Subcutaneous abdominal adipose tissue (tissue), 5 donors: Measurements from ENCODE around the gene ANKRD33.
A peak's percentile ranks its signal among the peaks of the same experiment; 100 is the strongest.

Source experiments
- H3K27ac ChIP-seq: one replicate; pipeline ENCODE4 v1.7.0; 2013; ENCODE audit warnings: low read depth, mild to moderate bottlenecking, inconsistent platforms, low read length, moderate library complexity
- H3K27me3 ChIP-seq, 5 donors: one replicate each; pipeline ENCODE4 v1.7.0; 2013; ENCODE audit warnings: low read length in 5 of 5, inconsistent platforms in 1 of 5; ENCODE audit not compliant: control insufficient read depth in 5 of 5, insufficient read depth in 4 of 5
- H3K36me3 ChIP-seq, 5 donors: one replicate each; pipeline ENCODE4 v1.7.0; 2013; ENCODE audit warnings: low read length in 5 of 5; ENCODE audit not compliant: control insufficient read depth in 5 of 5, insufficient read depth in 5 of 5
- H3K4me1 ChIP-seq, 5 donors: one replicate each; pipeline ENCODE4 v1.7.0; 2013; ENCODE audit warnings: low read length in 5 of 5, mild to moderate bottlenecking in 3 of 5, moderate library complexity in 1 of 5; ENCODE audit not compliant: control insufficient read depth in 5 of 5, insufficient read depth in 5 of 5
- H3K4me3 ChIP-seq, 5 donors: one replicate each; pipeline ENCODE4 v1.7.0; 2013; ENCODE audit warnings: low read length in 5 of 5, low read depth in 1 of 5
- H3K9ac ChIP-seq, 5 donors: one replicate each; pipeline ENCODE4 v1.7.0; 2013; ENCODE audit warnings: low read length in 5 of 5, mild to moderate bottlenecking in 4 of 5, moderate library complexity in 3 of 5
- H3K9me3 ChIP-seq, 5 donors: one replicate each; pipeline ENCODE4 v1.7.0; 2013; ENCODE audit warnings: low read length in 5 of 5; ENCODE audit not compliant: control insufficient read depth in 5 of 5
- donor health status: healthy.
- donor health status: healthy.
- donor health status: healthy.
- donor health status: healthy.
- donor health status: healthy.

The ANKRD33 gene

DNA sequence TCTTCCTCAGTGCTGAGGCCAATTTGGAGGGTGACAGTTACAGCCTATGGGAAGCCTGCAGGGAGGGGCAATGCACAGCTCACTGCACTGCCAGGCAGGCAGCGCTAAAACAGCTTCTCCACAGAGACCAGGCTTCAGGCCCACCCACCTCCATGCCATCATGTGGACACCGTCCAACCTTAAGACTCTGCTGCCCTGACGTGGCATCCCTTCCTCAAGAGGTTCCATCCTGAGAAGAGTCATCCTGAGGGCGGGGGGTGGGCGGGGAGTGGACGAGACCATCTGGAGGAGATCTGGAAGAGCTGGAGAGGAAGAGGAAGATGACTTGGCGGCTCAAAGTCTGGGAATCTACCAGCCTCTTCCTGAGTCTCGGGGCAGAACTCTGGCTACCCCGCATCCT lies 11.0 kb downstream of the ANKRD33 start:
- Histone ChIP-seq H3K4me1 (peaks cover 0 to 47% (median 21%) of the 10 kb centered on the region in 5 donors), H3K9me3 (no peaks in the 10 kb centered on the region), H3K4me3 (no peak overlapping the region), H3K36me3 (no peaks in the 10 kb centered on the region), H3K9ac (no peak overlapping the region), H3K27me3 (peaks cover 0 to 6% (median 0%) of the 10 kb centered on the region in 5 donors), H3K27ac (no peak overlapping the region)

DNA sequence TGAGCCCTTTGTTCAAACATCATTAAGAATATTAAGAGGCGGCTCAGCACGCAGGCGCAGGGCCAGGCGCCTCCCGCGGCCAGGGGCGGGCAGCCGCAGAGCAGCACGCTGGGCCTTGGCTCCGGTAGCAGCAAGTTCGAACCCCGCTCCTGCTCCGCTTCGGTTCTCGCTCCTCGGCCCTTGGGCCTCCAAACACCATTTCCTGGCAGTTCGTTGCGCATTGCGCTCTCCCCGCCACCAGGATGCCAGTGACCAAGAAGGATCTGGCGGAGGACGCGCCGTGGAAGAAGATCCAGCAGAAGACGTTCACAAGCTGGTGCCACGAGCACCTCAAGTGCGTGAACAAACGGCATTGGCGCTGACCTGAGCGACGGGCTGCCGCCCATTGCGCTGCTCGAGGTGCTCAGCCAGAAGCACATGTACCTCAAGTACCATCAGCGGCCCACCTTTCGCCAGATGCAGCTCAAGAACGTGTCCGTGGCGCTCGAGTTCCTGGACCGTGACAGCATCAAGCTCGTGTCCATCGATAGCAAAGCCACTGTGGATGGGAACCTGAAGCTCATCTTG lies 12.5 kb downstream of the ANKRD33 start:
- no peak overlapping the region for H3K4me3 ChIP-seq
- H3K9ac ChIP-seq: no peak overlapping the region
- H3K9me3 ChIP-seq: no peaks in the 10 kb centered on the region
- peaks cover 8 to 50% (median 23%) of the 10 kb centered on the region in 5 donors for H3K4me1 ChIP-seq
- H3K36me3 ChIP-seq: no peaks in the 10 kb centered on the region
- no peak overlapping the region for H3K27ac ChIP-seq
- H3K27me3 ChIP-seq: peaks cover 0 to 6% (median 0%) of the 10 kb centered on the region in 5 donors

DNA sequence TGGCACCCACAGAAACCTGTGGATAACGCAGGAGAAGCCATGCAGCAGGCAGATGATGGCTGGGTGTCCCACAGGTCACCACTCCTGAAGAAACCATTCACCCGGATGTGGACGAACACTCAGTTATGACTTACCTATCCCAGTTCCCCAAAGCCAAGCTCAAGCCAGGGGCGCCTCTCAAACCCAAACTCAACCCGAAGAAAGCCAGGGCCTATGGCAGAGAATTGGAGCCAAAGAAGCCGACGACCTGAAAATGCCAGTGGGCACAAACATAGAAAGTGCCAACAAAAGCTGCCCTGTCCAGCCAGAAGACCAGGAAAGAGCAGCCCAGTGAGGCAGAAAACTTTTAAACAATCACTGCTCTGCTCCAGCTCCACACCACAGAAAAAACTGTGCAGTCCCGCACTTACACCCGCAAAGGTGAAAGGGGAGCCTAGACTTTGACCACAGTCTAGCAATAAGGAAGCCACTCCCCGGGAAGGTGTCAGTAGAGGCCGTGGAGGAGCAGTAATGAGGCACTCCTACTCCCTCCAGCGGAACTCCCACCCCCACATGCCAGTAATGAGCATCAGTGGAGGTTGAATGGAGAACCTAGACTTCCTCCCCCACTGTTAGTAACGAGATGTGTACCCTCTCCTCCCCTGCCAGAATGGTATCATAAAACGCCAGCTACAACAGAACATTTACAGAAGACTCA lies 13.4 kb downstream of the ANKRD33 start:
- H3K27me3 ChIP-seq: peaks cover 0 to 6% (median 0%) of the 10 kb centered on the region in 5 donors
- no peaks in the 10 kb centered on the region for H3K9me3 ChIP-seq
- peaks cover 17 to 50% (median 31%) of the 10 kb centered on the region in 5 donors for H3K4me1 ChIP-seq
- H3K9ac ChIP-seq: no peak overlapping the region
- no peaks in the 10 kb centered on the region for H3K36me3 ChIP-seq
- H3K4me3 ChIP-seq: no peak overlapping the region
- H3K27ac ChIP-seq: no peak overlapping the region

DNA sequence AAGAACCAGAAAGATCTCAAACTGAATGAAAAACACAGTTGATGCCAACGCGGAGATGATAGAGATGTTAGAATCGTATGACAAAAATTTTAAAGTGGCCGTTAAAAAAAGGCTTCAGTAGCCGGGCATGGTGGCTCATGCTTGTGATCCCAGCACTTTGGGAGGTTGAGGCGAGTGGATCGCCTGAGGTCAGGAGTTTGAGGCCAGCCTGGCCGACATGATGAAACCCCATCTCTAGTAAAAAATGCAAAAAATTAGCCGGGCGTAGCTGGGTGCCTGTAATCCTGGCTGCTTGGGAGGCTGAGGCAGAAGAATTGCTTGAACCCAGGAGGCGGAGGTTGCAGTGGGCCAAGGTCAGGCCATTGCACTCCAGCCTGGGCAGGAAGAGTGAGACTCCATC lies 14.0 kb downstream of the ANKRD33 start:
- Histone ChIP-seq H3K9ac (no peak overlapping the region), H3K4me3 (no peak overlapping the region), H3K27me3 (peaks cover 0 to 9% (median 0%) of the 10 kb centered on the region in 5 donors), H3K27ac (no peak overlapping the region), H3K4me1 (peaks cover 18 to 49% (median 31%) of the 10 kb centered on the region in 5 donors), H3K9me3 (no peaks in the 10 kb centered on the region), H3K36me3 (no peaks in the 10 kb centered on the region)

DNA sequence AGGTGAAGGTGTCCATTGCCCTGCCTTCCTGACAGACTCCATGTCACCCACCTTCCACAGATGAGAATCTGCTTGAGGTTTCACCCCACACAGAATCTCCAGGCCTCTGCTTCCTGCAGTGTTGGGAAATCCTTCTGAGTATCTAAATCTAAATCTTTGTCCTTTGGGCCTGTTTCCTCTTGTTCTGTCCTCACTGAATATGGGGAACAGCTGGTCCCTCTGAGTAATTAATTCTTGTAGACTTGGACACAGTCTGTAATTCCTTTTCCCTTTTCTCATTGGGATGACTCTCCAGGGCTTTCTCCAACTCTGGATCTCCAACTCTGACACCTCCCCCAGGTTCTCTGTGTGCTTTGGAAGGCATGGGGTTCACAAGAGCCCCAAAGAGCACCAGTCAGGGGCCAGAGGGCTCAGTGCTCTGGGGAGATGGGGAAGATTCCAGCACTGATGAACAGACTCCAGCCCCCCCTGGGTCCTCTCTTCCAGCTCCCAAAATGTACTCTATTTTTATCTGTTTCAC lies 17.1 kb downstream of the ANKRD33 start:
- Histone ChIP-seq H3K9ac (peak overlapping the region in 4 of 5 donors; percentile 33 to 63 (median 43)), H3K27ac (peak overlapping the region; percentile 93), H3K9me3 (no peaks in the 10 kb centered on the region), H3K4me3 (peak overlapping the region in 2 of 5 donors; percentile 17 to 27), H3K4me1 (peaks cover 15 to 56% (median 34%) of the 10 kb centered on the region in 5 donors), H3K27me3 (peaks cover 0 to 11% (median 0%) of the 10 kb centered on the region in 5 donors), H3K36me3 (no peaks in the 10 kb centered on the region)

DNA sequence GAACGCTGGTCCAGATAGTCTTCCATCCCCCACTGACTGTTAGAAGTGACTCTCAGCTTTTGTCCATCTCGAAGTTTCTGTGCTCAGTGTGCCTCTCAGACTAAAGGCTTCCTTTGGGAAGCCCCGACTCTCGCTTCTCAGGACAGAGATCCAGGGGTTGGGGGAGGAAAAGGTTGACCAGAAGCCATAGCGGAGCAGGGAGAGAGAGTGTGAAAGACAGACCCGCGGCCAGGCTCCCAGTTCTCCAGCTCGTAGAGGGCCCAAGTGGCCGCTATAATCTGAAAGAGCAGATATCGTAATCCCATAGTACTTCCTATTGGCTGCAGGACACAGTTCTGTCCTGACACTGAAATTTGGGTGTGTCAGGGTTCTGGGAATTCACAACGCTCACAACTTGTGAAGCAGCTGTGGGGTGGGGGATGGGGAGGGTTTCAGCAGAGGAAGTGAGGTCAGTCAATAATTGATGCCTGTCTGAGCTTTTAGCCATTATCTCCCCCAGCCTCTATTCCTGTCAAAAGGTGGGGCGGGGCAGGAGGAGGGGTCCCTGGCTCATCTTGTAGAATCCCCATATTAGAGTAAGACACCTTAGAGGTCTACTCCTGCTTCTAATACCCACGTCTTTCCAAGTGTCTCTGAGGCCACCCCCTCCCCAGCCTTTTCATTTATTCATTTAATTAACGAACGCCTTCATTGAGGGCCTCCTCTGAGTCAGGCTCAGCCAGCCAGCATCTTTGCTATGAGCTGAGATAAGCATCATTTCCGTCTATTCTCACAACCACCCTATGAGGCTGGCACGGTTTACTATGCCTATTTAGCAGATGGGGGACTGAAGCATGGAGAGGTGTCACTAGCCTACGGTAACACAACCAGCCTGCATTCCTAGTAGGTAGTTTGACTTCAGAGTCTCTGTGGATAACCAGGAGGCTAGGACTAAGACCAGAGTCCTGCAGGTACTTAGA lies 17.8 kb downstream of the ANKRD33 start:
- H3K4me3 ChIP-seq: peak overlapping the region in 3 of 5 donors; percentile 75 to 88 (median 84)
- H3K27ac ChIP-seq: peak overlapping the region; percentile 93
- peak overlapping the region in 4 of 5 donors; percentile 33 to 63 (median 43) for H3K9ac ChIP-seq

DNA sequence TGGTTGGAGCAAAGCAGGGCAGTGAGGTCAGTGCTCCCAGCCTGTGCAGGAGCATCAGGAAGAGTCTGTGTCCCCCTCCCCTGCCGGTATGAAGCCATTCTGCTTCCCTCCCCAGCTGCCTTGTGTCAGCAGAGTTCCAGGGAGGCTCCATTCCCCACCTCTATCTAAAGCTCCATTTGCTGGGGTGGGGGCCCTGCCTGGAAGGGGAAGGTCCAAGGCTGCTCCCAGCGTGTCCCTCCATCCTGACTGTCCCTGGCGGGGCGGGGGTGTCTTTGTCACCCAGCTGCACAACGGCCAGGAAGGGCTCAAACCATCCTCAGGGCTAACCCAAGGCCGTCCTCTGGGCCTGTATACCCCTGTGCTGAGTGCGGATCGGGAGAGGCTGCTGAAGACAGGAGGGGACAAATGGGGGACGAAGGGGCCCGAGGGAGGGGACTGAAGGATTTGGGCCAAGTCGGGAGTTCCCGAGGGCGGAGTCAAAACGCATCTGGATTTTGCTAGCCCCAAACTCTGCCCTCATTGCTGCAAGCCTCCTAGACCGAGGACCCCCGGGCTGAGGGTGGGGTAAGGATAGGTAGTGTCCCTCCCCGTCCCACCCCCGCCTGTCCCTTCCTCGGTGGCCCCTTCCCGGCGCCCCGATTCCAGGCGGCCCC lies 18.7 kb downstream of the ANKRD33 start:
- Histone ChIP-seq H3K4me3 (peak overlapping the region in 4 of 5 donors; percentile 64 to 88 (median 80)), H3K27me3 (peaks cover 0 to 11% (median 0%) of the 10 kb centered on the region in 5 donors), H3K9ac (peak overlapping the region in 1 of 5 donors; percentile 43), H3K4me1 (peaks cover 30 to 72% (median 49%) of the 10 kb centered on the region in 5 donors), H3K9me3 (no peaks in the 10 kb centered on the region), H3K27ac (peak overlapping the region; percentile 93), H3K36me3 (no peaks in the 10 kb centered on the region)

More for the DNA sequence above, 17.8 kb downstream of the ANKRD33 start:
- Histone ChIP-seq H3K4me1 (peaks cover 22 to 64% (median 41%) of the 10 kb centered on the region in 5 donors), H3K27me3 (peaks cover 0 to 11% (median 0%) of the 10 kb centered on the region in 5 donors), H3K9me3 (no peaks in the 10 kb centered on the region), H3K36me3 (no peaks in the 10 kb centered on the region)

DNA sequence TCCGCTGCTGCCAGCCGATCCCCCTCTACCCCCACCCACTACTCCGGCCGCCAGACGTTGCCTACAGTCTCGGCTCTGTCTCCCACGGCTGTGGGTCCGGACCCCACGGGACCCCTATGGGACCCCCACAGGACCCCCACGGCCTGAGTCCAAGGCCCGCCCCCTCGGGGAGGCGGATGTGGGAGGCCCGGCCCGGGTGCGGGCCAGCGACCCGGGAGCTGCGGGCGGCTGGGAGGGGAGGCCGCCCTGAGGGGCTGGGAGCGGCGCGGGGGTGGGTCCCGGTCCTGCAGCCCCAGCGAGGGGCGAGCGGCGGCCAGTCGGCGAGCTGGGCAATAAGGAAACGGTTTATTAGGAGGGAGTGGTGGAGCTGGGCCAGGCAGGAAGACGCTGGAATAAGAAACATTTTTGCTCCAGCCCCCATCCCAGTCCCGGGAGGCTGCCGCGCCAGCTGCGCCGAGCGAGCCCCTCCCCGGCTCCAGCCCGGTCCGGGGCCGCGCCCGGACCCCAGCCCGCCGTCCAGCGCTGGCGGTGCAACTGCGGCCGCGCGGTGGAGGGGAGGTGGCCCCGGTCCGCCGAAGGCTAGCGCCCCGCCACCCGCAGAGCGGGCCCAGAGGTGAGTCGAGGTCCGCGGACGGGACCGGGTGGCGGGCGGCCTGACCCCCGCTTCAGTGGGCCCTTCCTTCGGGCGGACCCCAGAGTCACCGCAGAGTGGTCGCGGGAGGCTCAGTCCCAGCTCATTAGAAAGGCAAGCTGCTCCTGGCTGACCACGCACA lies 19.4 kb downstream of the ANKRD33 start, which contains the start of gene ACVRL1:
TSS of gene ACVRL1 (plus strand) at position 422 of the 773 bp plus-strand sequence. CDS start 4,971 bp downstream, outside the sequence.
- no peaks in the 10 kb centered on the region for H3K36me3 ChIP-seq
- peaks cover 0 to 13% (median 0%) of the 10 kb centered on the region in 5 donors for H3K27me3 ChIP-seq
- H3K9ac ChIP-seq: peak within 1 kb of the TSS; percentile 53 to 89 (median 74)
- H3K4me3 ChIP-seq: peak within 1 kb of the TSS; percentile 62 to 88 (median 75)
- peak within 1 kb of the TSS; percentile 93 for H3K27ac ChIP-seq
- H3K9me3 ChIP-seq: no peaks in the 10 kb centered on the region
- H3K4me1 ChIP-seq: peaks cover 31 to 79% (median 56%) of the 10 kb centered on the region in 5 donors
